HG03521 (cell line): ENCODE measurements around the gene DDX3X.

Experiments
- ATAC-seq: cut with Tn5 transposase; IDR thresholded peaks from one replicate; pipeline ENCODE4 v1.9.1; 2021; ENCODE audit warnings: mild to moderate bottlenecking, moderate library complexity; ENCODE audit not compliant: unreplicated experiment

The DDX3X gene

DNA sequence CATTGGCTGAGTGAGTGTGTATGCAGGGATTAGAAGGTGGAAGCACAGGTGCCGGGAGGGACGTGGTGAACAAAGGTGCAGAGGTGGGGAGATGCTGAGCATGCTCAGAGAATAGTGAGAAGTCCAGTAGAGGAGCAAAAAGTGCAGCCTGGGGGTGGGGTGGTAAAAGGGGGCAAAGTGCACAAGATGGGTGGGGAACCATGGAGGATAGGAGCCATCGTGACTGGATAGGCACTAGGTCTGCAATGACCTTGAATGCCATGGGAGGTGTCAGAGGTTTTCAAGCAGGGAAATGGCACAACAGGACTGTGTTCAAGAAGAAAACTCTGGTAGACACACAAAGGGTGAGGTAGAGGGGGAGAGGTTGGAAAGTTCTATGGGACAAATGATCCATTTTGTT, 6.6 kb upstream of the DDX3X start:
- no peak for ATAC-seq

GRCh38 chrX:41329101-41329500, 4.9 kb upstream of the DDX3X start:
- no peak for ATAC-seq

- no peak for ATAC-seq
Measured at GRCh38 chrX:41332005-41332404, 2.0 kb upstream of the DDX3X start.

- peak; percentile 4 for ATAC-seq
Measured at GRCh38 chrX:41332408-41333002, 1.5 kb upstream of the DDX3X start.

DNA sequence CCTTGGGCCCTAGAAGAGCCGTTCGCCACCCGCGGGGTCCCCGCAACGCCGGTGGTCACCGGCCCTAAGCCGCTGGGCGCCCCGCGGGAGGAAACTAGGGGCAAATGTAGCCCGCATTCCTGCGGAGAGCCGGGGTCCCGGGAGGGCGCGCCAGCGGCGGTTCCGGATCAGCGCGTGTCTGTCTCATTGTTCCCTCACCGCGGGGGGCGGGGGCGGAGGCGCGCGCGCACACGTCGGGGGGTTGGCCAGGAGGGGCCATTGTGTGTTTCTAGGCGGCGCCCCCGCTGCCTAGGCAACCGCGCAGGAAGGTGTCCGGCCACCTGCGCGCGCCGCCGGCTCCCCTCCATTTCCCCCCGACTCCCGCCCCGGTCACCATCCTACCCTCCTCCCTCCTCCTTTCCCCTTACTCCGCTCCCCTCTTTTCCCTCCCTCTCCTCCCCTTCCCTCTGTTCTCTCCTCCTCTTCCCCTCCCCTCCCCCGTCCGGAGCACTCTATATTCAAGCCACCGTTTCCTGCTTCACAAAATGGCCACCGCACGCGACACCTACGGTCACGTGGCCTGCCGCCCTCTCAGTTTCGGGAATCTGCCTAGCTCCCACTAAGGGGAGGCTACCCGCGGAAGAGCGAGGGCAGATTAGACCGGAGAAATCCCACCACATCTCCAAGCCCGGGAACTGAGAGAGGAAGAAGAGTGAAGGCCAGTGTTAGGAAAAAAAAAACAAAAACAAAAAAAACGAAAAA, 789 bp upstream of the DDX3X start:
- peak; percentile 38 for ATAC-seq

DNA sequence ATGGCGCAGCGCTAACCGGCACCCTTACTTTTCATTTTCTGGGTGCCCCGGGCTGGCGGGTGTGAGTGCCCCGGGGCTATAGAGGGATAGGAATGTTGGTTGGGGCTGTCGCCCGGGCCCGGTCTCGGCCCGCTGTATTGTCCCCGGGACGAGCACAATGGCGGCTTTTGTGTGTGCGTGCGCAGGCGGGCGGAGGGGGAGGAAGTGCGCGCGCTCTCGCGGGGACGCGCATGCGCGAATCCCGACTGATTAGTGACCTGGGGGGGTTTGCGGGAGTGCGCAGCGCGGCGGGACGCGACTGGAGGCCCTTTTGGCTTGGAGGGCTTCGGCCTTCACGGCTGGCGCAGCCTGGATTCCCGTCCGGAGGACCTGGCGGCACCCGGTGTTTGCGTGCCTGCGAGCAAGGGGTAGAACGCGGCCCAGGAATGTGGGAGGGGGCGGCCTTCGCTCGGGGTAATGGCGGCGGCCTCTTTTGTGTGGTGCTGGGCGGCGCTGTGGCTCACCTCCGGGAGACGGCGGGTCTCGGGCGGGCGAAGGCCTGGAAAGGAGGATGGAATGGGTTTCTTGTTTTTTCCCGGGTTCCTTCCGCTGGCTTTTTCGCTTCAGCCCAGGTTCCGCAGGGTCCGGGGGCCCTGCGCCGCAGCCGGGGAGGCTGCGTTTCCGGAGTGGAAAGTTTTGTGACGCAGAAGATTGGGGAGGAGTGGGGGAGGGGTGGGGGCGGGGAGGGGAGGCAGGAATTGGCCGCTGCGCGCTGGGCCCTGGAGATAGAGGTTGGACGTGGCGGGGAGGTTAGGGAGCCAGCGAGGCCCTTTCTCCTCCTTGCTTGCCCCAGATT, 618 bp downstream of the DDX3X start:
- ATAC-seq = peak; percentile 23

DNA sequence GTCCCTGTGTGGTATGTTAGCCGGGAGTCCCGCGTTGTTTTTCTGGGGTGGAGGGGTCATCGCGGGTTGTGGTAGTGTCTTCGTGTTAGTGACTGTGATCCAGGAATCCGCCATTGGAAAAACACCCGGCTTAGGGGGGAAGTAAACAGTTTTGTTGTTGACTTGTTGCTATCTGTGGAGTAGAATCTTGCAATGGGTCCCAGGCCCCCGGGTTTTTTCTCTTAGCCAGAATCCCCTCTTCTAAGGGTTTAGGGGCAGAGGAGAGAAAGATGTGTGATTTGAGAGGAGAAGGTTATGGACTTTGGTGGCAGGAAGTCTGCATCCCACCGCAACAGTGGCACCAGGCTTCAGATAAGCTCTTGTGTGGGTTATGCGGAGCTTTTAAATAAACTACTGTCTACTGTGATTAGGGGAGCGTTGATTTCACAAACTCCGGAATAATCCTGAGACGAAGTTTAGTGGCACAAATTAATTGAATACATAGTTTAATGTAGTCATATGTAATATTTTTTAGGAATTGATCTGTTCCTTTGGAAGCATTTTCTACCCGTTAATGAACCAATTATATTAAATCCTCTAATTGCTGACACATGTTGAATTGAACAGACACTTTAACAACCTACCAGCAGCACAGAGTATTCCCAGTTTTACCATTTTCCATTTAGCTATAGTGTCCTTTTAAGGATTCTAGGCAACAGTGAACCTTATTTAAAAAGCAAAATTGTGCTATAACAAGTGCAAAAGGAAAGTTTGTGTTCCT, 1.4 kb downstream of the DDX3X start:
- no peak for ATAC-seq

- ATAC-seq = no peak
Measured at GRCh38 chrX:41335958-41336331, 2.0 kb downstream of the DDX3X start.

- no peak for ATAC-seq
Measured at GRCh38 chrX:41336447-41336846, 2.5 kb downstream of the DDX3X start.

DNA sequence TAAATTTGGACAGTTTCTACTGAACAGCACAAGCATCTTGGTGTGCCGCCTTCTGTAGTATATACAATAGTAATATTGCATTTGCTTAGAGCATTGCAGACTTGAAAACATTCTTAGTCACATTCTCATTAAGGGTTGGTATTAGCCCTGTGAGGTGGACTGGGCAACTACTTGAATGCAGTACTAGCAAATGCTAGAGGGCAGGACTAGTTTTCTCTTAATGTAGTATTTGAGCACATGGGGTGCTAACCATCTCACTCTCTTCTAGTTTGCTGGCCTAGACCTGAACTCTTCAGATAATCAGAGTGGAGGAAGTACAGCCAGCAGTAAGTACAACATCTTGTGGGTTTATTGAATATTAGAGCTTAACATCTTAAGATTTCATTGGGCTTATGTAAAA, 3.2 kb downstream of the DDX3X start:
- no peak for ATAC-seq

DNA sequence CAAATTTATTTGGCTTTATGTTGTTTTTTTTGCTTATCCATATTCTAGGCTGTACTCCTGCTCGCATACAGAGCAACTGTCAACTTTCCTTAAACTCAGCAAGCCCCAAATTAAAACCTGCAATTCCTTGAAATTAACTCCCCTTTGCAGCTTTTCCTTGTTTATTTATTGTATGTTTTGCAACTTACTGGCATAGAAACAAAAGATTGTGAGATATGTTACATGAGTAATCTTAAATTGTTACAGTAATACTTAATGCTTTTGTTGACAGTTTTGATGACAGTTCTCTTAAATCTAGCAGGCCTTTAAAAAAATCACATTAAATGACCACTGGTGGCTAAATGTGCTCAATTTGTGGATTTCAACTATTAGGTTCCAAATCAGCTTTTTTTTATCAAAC, 4.5 kb downstream of the DDX3X start:
- ATAC-seq = no peak

GRCh38 chrX:41339148-41339547, 5.2 kb downstream of the DDX3X start:
- no peak for ATAC-seq

- no peak for ATAC-seq
Measured at GRCh38 chrX:41344053-41344452, 10.1 kb downstream of the DDX3X start.

DNA sequence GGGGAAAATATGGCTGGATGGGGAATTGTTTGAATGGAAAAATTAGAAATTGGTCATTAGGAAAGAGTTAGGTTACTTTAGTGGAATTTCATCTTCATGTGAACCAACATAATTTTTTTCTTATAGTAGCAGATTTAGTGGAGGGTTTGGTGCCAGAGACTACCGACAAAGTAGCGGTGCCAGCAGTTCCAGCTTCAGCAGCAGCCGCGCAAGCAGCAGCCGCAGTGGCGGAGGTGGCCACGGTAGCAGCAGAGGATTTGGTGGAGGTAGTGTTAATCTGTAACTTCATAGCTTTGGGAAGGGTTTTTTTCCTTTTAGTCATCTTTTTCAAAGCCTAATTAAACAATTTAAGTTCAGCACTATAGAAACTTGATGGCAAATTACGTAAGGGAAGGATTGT, 13.2 kb downstream of the DDX3X start:
- no peak for ATAC-seq

- ATAC-seq = no peak
Measured at GRCh38 chrX:41348551-41348950, 14.6 kb downstream of the DDX3X start.

DNA sequence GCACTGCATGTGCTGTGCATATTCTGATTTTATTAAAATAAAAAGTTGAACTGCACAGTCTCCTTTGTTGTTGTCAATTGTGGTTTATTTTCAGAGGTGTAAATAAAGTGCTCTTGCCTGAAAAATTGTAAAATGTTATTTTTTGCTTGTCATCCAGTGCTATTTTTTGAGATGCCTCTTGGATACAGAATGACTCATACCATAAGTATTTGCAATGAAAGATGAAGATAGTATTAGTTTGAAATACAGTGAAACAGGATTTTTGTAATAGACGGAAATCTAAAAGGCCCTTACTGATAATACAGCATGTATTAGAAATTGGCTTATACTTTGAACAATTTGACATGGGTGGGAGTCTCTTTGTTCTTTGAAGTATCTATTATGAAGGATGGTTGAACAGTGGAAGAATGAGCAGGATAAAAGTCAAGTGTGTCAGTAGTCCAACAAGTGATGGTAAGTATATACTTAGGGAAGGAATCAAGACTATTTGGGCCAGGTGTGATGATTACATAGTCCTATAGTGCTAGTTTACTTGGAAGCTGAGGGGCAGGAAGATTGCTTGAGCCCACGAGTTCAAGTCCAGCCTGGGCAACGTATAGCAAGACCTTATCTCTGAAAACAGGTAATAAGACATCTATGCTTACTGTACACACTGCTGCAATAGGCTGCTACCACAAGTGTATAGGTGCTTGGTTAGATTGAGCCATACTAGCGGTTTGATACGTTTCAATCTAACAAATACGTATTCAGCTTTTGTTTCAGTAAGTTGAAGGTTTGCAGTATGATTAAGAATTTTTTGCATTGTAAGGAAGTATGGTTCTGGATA, 16.4 kb downstream of the DDX3X start:
- ATAC-seq = no peak

DNA sequence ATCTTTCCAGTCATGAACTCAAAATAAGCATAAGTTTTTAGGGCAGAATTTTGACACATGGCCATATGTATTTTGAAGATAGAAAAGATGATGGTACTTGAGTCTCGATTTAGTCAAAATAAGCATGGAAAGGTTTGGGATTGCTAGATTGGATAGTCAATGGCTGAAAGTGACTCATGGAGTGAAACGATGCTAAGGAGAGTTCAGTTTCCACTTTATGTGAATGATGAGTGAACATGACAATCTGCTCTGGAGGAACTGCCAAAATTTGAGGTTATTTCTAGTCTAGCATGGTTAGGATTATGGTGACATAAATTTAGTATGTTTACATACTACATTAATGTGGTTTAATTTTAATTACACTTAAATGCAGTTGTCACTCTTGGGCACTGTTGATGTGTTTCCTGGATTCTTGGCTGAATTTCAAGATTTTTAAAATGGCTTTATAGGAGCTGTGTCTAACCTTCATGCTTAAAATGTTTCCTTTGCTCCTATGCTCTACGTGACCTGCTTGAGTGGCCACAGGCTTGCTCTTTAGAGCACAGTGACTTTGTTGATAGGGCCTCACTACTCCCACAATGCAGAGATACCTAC, 17.1 kb downstream of the DDX3X start:
- no peak for ATAC-seq

DNA sequence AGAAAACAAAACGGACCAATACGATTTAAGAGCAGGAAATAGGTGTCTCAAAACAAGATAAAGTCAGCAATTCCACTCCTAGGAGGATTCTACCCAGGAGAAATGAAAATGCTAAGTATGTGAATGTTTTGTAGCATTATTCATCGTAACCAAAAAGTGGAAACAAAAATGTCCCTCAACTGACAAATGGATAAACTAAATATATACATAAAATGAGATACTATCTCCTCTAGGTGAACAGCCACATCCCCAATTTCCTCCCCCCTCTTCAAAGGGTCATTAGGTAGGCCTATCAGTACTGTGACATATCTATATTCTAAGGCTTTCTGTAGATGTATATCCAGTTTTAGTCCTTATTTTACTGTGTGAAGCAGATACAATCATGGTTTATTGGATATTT, 18.0 kb downstream of the DDX3X start:
- ATAC-seq = no peak

DNA sequence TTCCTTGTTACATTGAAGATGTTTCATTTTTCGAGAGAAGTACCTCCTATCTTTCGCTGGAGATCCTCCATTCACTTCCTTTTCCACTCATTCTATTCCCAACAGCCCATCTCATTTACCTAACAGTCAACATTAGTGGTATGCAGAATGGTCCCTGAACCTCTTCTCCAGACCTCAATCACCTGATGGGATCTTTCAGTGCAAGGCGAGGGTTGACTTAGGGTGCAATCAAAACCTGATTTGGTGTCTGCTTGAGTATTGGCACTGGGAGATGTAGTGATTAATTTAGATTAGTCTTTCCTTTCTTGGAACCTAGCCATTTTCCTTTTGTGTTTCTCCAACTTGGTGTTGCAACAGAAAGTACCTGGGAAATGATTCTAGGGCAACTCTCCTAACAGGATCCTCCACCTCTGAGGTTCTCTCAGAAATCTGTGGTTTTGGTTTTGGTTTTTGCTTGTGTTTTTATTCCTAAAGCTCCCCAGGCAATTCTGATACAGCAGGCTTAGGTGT, 18.4 kb downstream of the DDX3X start:
- no peak for ATAC-seq

- no peak for ATAC-seq
Measured at GRCh38 chrX:41353985-41354384, 20.0 kb downstream of the DDX3X start.
